Eye (tissue), 1 donor: ENCODE data around the gene VARS2.
A peak's percentile ranks its signal among the peaks of the same experiment; 100 is the strongest.

Experiments
- DNase-seq: peaks from one replicate; pipeline ENCODE4 v3.0.0-alpha.2; 2015

The VARS2 gene

DNA sequence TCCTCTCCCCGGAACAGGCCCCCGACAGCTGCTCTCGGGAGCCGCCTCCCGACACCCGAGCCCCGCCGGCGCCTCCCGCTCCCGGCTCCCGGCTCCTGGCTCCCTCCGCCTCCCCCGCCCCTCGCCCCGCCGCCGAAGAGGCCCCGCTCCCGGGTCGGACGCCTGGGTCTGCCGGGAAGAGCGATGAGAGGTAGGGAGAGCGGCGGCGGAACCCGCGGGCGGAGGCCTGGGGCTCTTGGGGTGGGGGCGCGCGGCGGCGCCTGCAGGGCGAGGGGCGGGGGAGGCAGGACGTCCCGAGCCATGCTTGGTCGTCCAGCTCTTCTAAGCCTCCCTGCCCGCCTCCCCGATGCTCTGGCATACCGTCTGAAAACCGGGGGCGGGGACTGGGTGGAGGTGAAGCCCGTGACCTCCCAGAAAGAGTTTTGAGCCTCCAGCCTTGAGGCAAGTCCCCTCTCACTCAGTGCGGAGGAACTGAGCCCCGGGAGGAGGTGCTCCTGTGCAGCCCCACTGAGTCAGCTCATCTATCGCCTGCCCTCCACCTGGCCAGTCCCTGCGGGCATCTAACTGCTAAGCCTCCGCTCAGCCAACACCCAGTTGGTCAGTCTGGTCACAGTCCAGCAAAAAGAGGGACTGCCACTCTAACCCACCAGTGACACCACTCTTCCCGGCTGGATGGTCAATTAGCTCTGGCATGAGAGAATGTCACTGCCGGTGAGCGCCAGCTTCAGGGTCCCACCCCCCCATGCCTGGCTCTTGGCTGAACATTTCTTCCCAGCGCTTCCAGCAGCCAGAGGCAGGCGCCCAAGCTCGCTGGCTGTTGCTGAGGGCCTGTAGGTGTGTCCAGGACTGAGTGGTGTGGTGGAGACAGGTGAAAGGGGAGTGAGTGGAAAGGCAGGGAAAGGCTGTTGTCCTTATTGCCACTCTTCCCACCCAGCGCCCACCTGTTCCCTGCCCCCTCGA lies 29.2 kb upstream of the VARS2 start:
- DNase-seq, result peak; percentile 79

DNA sequence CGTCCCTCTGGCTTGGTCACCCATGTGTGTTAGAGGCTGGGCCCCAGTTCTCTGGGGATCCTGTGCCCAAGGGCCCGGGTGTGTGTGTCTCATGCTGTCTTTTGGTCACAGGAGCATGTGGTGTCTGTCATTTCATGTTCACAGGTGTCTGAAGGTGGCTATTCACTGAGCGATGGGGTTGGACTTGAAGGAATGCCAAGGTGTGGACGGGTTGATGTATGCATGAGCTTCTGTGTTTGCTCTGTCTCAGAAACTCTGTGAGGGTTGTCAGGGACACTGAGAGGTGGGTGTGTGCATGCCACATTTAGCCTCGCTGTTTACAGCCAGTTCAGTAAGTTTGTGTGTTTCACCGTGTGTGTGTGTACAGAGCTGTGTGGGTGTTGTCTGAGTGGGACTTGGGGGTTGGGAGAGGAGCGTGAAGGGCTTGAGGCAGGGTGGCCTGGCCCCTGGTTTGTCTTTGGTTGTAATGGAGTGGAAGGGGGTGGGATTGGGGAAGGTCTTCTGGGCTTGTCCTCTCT lies 28.5 kb upstream of the VARS2 start:
- peak; percentile 59 for DNase-seq

DNA sequence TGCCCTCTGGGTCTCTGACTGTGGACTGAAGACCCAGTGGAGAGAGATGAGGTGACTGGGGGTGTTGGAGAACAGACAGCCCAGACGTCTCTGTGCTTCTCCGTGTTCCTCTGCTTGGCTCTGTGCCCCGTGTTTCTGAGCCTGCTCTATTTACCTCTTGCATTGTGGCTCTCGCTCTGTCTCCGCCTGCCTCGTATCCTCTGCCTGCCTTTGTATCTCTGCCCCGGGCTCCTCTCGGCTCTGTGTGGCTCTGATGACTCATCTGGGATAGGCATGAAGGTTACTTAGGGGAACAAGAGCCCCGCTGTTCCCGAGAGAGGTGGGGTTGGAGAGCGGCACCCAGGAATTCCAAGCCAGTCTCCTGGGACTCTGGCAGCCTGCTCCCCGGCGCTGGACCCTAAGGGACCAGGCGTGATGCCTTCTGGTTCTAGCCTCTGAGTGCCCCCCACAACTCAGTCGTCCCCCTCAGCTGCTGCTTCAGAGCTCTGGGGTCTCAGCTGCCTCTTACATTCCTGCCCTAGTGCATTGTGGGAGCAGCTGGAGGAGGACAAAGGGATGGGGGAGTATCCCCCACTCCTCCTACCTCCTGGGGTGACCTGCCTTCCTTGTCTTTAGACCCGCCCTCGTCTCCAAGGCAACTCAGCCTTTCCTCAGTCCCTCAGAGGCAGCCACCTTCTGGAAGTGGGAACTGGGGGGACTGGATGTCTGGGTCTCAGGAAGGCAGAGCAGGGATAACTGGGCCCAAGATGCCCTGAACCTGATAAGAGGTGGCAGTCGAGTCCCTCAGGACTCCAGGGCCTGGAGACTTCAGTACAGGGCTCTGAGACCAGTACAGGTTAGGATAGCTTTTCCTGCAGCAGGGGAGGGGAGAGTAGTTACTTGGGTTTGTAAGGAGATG lies 27.8 kb upstream of the VARS2 start:
- DNase-seq, result peak; percentile 97

DNA sequence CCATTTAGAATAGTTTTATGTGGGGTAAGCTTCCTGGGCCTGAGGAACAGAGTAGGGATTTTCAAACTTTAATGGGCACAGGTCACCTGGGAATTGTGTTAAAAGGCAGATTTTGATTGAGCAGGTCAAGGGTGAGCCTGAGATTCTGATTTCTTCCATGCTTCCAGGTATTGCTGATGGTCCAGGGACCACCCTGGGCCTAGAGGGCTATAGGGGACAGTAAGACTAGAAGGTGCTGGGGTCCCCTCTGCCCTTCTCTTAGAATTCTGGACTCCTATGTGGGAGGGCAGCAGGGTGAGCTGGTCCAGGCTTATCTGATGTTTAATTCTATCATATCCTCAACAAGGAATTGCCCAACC lies 27.2 kb upstream of the VARS2 start:
- no peak for DNase-seq

DNA sequence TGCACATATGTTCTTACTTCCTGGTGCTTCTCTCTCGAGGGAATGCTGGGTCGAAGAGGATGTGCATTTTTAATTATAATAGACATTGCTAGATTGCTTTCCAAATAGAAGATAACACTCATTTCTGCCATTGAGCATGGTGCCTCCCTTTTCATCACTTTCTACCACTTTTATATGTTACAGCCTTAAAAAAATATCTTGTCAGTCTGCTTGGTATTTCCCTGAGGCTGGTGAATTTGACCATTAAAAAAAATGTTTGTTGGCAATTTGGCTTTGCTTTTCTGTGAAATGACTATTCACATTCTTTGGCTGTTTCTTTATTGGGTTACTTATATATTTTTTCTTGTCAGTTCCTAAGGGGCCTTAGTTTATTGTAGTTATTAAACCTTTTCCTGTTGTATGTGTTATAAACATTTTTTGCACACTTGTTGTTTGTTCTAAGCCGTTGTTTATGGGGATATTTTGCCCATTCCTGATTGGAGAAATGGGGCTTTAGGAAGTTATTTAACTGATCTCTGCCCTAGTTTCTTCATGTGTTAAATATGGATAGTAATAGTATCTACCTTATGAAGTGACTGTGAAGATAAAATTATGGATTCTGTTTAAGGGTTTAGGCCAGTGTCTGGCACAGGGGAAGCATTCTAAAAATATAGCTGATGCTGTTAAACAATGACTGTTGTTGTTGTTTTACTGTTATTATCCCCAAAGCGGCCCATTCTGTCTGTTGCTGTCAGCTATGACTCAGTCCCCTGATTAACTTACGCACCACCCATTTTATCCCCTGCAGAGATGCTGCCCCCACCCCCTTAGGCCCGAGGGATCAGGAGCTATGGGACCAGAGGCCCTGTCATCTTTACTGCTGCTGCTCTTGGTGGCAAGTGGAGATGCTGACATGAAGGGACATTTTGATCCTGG lies 25.9 kb upstream of the VARS2 start:
- DNase-seq, result no peak

DNA sequence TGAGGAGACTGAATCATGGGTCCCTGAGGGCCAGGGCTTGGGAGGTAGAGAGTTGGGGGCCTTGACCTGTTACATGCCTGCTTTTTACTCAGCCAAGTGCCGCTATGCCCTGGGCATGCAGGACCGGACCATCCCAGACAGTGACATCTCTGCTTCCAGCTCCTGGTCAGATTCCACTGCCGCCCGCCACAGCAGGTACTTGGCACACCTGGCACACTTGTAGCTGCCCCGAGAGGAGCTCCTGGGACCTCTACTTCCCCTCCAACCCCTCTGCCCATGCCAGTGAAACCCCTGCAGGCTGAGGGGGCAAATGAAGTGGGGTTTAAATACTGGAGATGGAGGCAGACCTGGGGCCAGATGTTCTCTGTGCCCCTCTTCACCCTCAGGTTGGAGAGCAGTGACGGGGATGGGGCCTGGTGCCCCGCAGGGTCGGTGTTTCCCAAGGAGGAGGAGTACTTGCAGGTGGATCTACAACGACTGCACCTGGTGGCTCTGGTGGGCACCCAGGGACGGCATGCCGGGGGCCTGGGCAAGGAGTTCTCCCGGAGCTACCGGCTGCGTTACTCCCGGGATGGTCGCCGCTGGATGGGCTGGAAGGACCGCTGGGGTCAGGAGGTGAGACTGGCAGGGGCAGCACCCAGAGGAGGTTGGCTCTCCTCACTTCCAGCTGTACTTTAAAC lies 25.1 kb upstream of the VARS2 start:
- no peak for DNase-seq

DNA sequence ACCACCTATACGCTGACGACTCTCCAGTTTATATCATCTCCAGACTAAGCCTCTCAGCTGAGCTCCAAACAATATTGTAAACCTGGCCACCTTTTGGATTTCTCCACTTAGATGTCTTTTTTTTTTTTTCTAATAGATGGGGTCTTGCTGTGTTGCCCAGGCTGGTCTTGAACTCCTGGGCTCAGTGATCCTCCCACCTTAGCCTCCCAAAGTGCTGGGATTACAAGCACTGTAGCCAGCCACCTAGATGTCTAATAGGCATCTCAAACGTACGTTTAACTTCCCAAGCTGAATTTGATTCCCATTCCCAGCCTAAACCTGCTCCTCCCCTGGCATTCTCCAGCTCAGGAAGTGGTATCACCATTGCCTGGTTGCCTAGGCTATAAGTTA lies 24.5 kb upstream of the VARS2 start:
- DNase-seq, result no peak

DNA sequence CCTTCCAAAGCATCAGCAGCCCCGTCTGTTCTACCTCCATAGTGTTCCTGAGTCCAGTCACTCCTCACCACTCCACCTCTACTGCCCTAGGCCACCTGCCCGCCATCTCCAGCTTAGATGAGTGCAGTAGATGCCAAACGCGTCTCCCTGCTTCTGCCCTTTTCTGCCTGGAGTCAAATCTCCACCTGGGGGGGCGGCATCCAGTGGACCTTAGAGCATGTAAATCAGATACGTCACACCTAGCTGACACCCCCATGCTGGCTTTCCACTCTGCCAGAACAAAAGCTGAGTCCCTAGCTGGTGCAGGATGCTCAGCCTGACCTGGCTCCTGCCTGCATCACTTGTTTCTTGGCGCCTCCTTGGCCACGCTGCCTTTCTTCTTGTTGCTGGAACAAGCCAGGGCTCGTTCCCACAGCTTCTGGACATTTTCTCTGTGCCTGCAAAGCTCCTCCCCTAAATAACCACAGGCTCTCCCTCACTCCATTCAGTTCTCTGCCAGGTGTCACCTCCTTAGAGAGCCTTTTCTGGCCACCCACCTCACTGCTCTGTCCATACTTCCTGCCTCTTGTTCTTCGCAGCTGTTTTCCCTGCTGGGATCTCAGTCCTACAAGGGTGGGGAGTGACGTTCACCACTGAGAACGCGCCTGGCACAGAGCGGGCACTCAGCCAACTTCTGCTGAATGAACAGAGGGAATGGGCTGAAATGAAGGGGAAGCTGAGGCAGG lies 24.0 kb upstream of the VARS2 start:
- no peak for DNase-seq

DNA sequence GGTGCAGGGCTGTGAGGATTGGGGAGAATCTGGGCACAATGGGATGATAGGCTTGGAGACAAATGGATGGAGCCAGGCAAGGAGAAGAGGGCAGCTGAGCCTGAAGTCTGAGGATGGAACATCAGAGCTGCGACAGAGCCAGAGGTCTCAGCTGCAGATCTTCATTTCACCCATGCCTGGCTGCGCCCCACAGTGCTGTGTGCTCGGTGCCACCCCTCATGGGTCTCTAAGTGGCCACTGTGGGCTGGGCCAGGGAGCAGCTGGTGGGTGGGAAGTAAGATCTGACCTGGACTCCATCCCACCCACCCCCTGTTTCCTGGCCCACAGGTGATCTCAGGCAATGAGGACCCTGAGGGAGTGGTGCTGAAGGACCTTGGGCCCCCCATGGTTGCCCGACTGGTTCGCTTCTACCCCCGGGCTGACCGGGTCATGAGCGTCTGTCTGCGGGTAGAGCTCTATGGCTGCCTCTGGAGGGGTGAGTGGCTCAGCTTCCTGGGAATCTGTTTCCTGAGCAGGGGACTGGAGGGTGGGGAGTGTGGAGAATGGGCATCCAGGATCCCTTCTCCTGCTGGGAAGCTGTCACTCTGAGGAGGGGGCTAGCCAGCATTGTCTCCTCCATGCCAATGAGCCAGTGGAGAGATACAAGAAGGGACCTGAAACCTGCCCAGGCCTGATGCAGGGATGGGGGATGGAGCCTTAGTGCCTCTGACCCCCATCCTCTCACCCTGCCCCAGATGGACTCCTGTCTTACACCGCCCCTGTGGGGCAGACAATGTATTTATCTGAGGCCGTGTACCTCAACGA lies 23.2 kb upstream of the VARS2 start:
- no peak for DNase-seq

DNA sequence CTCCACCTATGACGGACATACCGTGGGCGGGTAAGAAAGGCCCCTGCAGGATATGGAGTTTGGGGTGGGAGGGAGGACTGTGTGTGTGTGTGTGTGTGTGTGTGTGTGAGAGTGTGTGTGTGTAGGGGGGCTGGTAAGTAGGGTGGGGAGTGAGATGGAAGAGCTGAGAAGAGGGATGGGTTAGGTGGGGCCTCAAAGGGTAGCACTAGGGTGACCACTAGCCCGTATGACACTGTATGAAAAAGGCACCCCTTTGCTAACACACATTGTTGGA lies 22.7 kb upstream of the VARS2 start:
- DNase-seq, result no peak

DNA sequence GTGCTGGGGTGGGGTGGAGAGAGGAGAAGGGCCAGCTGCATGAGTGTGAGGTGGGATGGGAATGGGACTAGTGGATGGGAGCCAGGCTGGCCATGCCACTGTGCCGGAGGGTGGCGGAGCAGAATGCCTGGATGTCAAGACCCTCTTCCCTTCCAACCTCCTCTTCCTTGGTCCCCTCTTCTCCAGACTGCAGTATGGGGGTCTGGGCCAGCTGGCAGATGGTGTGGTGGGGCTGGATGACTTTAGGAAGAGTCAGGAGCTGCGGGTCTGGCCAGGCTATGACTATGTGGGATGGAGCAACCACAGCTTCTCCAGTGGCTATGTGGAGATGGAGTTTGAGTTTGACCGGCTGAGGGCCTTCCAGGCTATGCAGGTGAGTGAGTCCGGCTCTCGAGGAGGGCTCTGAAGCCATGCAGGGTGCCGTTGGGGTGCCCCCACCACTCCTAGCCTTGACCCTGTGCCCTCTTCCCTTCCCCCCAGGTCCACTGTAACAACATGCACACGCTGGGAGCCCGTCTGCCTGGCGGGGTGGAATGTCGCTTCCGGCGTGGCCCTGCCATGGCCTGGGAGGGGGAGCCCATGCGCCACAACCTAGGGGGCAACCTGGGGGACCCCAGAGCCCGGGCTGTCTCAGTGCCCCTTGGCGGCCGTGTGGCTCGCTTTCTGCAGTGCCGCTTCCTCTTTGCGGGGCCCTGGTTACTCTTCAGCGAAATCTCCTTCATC lies 22.1 kb upstream of the VARS2 start:
- DNase-seq, result no peak

DNA sequence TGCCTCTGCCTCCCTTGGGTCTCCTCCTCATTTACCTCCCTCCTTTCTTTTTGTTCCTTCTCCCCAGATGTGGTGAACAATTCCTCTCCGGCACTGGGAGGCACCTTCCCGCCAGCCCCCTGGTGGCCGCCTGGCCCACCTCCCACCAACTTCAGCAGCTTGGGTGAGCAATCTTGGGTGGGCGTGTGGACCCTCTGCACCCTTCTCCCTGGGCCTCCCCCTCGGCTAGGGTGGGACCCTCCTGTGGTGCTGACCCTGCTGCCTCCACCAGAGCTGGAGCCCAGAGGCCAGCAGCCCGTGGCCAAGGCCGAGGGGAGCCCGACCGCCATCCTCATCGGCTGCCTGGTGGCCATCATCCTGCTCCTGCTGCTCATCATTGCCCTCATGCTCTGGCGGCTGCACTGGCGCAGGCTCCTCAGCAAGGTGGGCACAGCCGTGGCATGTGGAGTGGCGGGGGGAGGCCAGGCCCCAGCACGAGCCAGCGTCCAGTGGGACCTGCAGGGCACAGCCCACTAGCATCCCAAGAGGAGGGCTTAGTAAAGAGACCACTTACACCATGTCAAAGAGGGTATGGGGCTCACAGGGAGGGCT lies 20.9 kb upstream of the VARS2 start:
- DNase-seq, result no peak

DNA sequence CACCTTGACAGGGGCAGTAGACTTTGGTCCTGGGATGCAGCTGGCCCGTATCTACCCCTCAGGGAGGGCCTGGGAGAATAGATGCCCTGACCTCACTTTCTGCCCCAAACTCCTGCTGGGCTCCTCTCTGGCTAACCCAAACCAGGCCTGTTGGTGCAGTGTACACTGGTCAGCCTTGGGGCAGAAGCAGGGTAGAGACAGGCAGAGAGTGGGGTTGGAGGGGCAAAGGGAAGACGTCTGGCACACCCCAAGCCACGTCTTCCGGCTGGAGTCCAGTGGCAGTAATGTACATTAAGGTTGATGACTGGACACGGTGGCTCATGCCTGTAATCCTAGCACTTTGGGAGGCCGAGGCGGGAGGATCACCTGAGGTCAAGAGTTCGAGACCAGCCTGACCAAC lies 20.4 kb upstream of the VARS2 start:
- DNase-seq, result no peak

DNA sequence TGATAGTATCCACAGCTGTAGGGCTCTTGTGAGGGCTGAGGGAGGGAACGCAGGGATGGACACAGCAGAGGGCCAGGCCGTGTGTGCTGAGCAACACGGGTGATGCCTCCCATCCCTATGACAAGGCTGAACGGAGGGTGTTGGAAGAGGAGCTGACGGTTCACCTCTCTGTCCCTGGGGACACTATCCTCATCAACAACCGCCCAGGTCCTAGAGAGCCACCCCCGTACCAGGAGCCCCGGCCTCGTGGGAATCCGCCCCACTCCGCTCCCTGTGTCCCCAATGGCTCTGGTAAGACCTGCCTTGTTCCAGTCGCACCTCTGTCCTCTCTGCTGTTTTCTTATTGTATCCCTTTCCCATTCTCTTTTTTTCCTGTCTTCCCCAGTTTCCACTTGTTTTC lies 19.7 kb upstream of the VARS2 start:
- no peak for DNase-seq

DNA sequence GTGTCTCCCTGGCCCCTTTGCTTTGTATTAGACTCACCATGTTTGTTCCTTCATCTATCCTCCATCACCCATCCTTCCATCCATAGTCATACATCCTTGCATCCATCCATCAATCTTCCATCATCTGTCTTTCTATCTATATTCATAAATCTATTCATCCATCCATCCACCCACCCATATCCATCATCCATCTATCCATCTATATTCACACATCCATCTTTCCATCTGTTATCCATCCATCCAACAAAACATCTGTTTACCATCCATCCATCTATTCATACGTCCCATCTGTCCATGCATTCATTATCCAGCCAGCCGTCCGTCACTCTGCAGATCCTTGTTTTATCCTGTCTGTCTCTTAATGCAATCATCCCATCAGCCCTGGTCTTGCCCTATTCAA lies 19.1 kb upstream of the VARS2 start:
- no peak for DNase-seq

DNA sequence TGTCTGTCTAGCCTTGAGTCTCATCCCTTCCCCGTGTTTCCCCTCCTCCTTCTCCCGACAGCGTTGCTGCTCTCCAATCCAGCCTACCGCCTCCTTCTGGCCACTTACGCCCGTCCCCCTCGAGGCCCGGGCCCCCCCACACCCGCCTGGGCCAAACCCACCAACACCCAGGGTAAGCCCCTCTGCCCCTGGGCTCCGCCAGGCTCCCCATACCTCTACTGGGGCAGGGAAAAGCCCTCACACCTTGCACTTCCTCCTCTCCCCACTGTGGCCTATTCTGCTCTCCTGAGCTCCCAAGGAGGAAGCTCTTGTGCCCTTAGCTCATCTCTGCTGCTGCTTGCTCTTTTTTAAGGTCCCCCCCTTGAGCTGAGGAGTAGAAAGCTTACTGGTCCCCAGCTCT lies 18.7 kb upstream of the VARS2 start:
- no peak for DNase-seq

DNA sequence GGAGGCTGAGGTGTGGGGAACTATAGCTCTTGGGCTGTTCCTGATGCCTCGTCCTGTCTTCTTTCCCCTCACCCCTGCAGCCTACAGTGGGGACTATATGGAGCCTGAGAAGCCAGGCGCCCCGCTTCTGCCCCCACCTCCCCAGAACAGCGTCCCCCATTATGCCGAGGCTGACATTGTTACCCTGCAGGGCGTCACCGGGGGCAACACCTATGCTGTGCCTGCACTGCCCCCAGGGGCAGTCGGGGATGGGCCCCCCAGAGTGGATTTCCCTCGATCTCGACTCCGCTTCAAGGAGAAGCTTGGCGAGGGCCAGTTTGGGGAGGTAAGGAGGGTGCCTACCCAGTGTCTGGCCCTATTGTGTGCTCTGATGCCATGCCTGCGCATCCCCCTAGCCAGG lies 17.5 kb upstream of the VARS2 start:
- no peak for DNase-seq

DNA sequence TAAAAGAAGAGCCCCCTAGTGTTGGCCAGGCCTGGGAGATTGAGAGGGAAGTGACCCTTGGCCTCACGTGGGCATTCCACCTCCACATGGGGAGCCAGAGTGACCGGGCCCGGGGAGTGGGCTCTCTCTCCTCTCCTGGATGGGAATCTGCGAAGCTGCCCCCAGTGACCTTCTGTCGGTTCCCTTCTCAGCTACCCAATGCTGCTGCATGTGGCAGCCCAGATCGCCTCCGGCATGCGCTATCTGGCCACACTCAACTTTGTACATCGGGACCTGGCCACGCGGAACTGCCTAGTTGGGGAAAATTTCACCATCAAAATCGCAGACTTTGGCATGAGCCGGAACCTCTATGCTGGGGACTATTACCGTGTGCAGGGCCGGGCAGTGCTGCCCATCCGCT lies 16.2 kb upstream of the VARS2 start:
- no peak for DNase-seq

DNA sequence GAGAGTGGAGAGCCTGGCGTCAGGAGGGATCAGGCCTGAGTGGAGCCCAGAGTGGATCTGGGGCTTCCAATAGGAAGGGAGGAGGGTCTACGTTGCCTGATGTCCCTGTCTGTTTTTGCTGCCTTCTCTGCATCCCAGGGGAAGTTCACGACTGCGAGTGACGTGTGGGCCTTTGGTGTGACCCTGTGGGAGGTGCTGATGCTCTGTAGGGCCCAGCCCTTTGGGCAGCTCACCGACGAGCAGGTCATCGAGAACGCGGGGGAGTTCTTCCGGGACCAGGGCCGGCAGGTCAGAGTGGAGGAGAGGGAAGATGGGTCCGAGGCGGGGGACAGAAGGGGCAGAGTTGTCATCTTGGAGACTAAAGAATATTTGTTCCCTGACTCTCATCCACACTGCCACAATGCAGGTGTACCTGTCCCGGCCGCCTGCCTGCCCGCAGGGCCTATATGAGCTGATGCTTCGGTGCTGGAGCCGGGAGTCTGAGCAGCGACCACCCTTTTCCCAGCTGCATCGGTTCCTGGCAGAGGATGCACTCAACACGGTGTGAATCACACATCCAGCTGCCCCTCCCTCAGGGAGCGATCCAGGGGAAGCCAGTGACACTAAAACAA lies 15.2 kb upstream of the VARS2 start:
- no peak for DNase-seq
